GM11168 (cell line): Measurements from ENCODE around the gene ARL4C.
"Not testable (repeated sequence)": the region's sequence is repeated elsewhere in the genome, so short reads cannot be mapped to it uniquely, and the experiment has no call there.

Experiments used
- in situ Hi-C: fragments of 300-500 bp; cut with MboI; formaldehyde crosslinking; loops from one replicate; pipeline ENCODE4 v1.12.0; 2022; ENCODE audit warnings: low sequenced_read_pairs; ENCODE audit not compliant: unreplicated experiment

Gene ARL4C

GRCh38 chr2:234480337-234480736, 16.5 kb downstream of the ARL4C start:
- in situ Hi-C loops, result no loop called here

- in situ Hi-C loops, result no loop called here
Measured at GRCh38 chr2:234479465-234479864, 17.4 kb downstream of the ARL4C start.

GRCh38 chr2:234478121-234478858, 18.6 kb downstream of the ARL4C start:
- in situ Hi-C loops, result no loop called here

GRCh38 chr2:234476766-234477165, 20.1 kb downstream of the ARL4C start:
- in situ Hi-C loops, result no loop called here

- in situ Hi-C loops, result no loop called here
Measured at GRCh38 chr2:234474654-234475053, 22.2 kb downstream of the ARL4C start.

GRCh38 chr2:234472155-234472554, 24.7 kb downstream of the ARL4C start:
- in situ Hi-C loops, result no loop called here

- in situ Hi-C loops, result no loop called here
Measured at GRCh38 chr2:234469972-234470371, 26.9 kb downstream of the ARL4C start.

GRCh38 chr2:234469251-234469845, 27.5 kb downstream of the ARL4C start:
- in situ Hi-C loops, result no loop called here

GRCh38 chr2:234468503-234468902, 28.4 kb downstream of the ARL4C start:
- in situ Hi-C loops, result no loop called here

GRCh38 chr2:234467289-234467688, 29.6 kb downstream of the ARL4C start:
- in situ Hi-C loops, result no loop called here

- in situ Hi-C loops, result no loop called here
Measured at GRCh38 chr2:234464291-234464645, 32.6 kb downstream of the ARL4C start.

- in situ Hi-C loops, result no loop called here
Measured at GRCh38 chr2:234463626-234464290, 33.1 kb downstream of the ARL4C start.

- in situ Hi-C loops, result no loop called here
Measured at GRCh38 chr2:234462218-234462992, 34.5 kb downstream of the ARL4C start.

- in situ Hi-C loops, result no loop called here
Measured at GRCh38 chr2:234459401-234460009, 37.4 kb downstream of the ARL4C start.

GRCh38 chr2:234458466-234458865, 38.4 kb downstream of the ARL4C start:
- in situ Hi-C loops, result no loop called here

- in situ Hi-C loops, result no loop called here
Measured at GRCh38 chr2:234457421-234457820, 39.5 kb downstream of the ARL4C start.

- in situ Hi-C loops, result not testable (repeated sequence)
Measured at GRCh38 chr2:234455246-234455645, 41.6 kb downstream of the ARL4C start.

GRCh38 chr2:234454433-234454832, 42.4 kb downstream of the ARL4C start:
- in situ Hi-C loops, result no loop called here

GRCh38 chr2:234453216-234453615, 43.7 kb downstream of the ARL4C start:
- in situ Hi-C loops, result no loop called here

- in situ Hi-C loops, result no loop called here
Measured at GRCh38 chr2:234451852-234452625, 44.8 kb downstream of the ARL4C start.
